Limb (tissue), 2 donors: ENCODE data around the gene DDOST.
"Not testable (repeated sequence)": the region's sequence is repeated elsewhere in the genome, so short reads cannot be mapped to it uniquely, and the experiment has no call there.

Source experiments
- DNase-seq, 2 donors: peaks; one replicate each; pipeline ENCODE4 v3.0.0-alpha.2; 2016; ENCODE audit errors: extremely low spot score in 2 of 2

The DDOST gene

GRCh38 chr1:20625176-20626097, 35.7 kb downstream of the DDOST start:
- DNase-seq: no peak

GRCh38 chr1:20624709-20625108, 36.5 kb downstream of the DDOST start:
- no peak for DNase-seq

GRCh38 chr1:20621012-20621411, 40.2 kb downstream of the DDOST start:
- no peak for DNase-seq

GRCh38 chr1:20619999-20620398, 41.2 kb downstream of the DDOST start:
- DNase-seq: no peak

- DNase-seq: no peak
Measured at GRCh38 chr1:20618550-20618949, 42.6 kb downstream of the DDOST start.

- DNase-seq: no peak
Measured at GRCh38 chr1:20616847-20617487, 44.2 kb downstream of the DDOST start.

- DNase-seq: no peak
Measured at GRCh38 chr1:20615946-20616846, 45.0 kb downstream of the DDOST start.

GRCh38 chr1:20614131-20614579, 47.0 kb downstream of the DDOST start:
- no peak for DNase-seq

- no peak for DNase-seq
Measured at GRCh38 chr1:20612221-20612746, 48.9 kb downstream of the DDOST start.

GRCh38 chr1:20611652-20612051, 49.5 kb downstream of the DDOST start:
- DNase-seq: no peak

GRCh38 chr1:20610970-20611369, 50.2 kb downstream of the DDOST start:
- no peak for DNase-seq

- DNase-seq: peak in 1 of 2 donors; percentile 21
Measured at GRCh38 chr1:20609541-20609940, 51.6 kb downstream of the DDOST start.

GRCh38 chr1:20606801-20607570, 54.2 kb downstream of the DDOST start:
- DNase-seq: not testable (repeated sequence)

GRCh38 chr1:20604678-20605077, 56.5 kb downstream of the DDOST start:
- DNase-seq: no peak

GRCh38 chr1:20603504-20604464, 57.4 kb downstream of the DDOST start:
- no peak for DNase-seq

- no peak for DNase-seq
Measured at GRCh38 chr1:20602851-20603450, 58.2 kb downstream of the DDOST start.
